C4-2B (cell line): Measurements from ENCODE around the gene DDIT4L.

Experiments
- CTCF ChIP-seq: fragments of 450-650 bp; conservative IDR thresholded peaks from 2 replicates; pipeline ENCODE4 v1.5.1; 2017; ENCODE audit warnings: mild to moderate bottlenecking
- ZFX ChIP-seq: fragments of 450-650 bp; IDR thresholded peaks from 2 replicates; pipeline ENCODE4 v1.6.1; 2017

- TF ChIP-seq CTCF (no peak), ZFX (no peak)
These were observed 15.3 kb downstream of the DDIT4L start for GRCh38 chr4:100174985-100175383.
